Fibroblast of skin of left quadriceps (primary cell): ENCODE data around the gene OR10AD1.
A peak's percentile ranks its signal among the peaks of the same experiment; 100 is the strongest.
"Not testable (repeated sequence)": the region's sequence is repeated elsewhere in the genome, so short reads cannot be mapped to it uniquely, and the experiment has no call there.

Experiments
- DNase-seq, 2 experiments: peaks; one replicate each; pipeline ENCODE4 v3.0.0-alpha.2; 2013; ENCODE audit warnings: low read depth in 2 of 2

OR10AD1 gene, protein sequence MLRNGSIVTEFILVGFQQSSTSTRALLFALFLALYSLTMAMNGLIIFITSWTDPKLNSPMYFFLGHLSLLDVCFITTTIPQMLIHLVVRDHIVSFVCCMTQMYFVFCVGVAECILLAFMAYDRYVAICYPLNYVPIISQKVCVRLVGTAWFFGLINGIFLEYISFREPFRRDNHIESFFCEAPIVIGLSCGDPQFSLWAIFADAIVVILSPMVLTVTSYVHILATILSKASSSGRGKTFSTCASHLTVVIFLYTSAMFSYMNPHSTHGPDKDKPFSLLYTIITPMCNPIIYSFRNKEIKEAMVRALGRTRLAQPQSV

DNA sequence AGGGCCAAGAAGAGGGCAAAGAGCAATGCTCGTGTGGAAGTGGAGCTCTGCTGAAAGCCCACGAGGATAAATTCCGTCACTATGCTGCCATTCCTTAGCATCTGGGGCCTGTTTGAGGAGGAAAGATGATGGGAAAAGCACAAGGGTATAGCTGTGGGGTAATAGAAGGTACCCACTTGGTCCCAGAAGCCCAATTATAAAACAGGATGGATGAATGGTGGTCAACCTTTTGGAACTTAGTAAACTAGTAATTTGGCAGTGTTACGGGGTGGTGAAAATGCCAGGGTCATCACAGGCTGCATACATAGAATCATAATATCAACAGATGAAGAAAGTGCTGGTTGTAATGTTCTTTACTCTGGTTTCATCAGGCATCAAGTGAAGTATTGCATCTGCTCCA, at the start of gene OR10AD1:
Gene OR10AD1 (minus strand): TSS at position 101 of the 400 bp plus-strand sequence. CDS start 0 bp downstream, at position 101.
- no peak for DNase-seq

DNA sequence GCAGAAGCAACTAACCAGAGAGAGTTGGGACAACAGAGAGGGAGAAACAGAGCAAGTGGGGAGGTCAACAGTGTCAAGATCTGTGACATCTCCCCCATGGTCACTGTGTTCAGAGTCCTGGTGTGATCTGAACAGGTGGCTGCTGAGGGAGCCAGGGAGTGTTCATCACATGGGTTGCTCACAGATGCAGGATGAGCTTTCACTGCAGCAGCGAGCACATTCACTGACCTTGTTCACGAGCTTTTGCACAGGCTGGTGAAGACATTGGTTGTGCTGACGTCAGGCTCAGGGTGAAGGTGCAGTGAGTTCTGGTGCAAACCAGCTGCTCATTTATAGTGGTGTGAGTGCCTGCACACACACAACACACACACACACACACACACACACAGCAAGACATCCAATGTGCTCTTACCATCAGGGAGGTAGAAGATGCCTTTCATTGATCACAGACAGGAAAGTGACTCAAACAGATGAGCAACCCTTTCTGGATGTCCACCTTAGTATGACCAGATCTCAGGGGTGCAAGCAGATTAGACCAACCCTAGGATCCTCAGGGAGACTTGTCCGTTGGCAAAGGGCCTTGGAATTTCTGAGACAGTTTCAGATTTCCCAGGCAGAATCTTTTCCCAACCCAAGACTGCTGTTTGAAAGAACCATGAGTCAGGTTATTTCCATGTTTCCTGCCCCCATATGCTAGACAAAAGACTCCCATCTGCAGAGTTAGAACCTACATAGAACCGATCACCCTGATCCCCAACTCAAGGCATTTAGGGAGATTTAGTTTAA, 44.3 kb upstream of the OR10AD1 start:
- DNase-seq, result no peak

DNA sequence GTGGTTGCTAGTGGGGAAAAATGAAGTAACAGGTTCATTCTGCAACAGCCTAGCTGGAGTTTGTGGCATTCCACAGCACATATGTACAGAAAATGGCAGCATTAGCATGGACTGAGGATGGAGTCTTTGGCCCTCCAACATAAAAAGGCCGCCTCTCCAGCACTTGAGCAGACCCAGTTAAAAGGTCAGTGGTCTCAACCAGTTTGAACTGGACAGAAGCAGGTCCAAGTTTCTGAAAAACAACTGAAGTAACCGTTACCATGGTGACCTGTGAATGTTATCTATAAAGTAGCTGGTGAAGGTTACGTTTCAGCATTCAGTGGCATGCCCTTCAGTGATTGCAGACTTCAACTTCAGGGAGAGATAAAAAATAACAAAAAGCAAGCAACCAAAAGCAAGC, 34.1 kb upstream of the OR10AD1 start:
- DNase-seq, result no peak

DNA sequence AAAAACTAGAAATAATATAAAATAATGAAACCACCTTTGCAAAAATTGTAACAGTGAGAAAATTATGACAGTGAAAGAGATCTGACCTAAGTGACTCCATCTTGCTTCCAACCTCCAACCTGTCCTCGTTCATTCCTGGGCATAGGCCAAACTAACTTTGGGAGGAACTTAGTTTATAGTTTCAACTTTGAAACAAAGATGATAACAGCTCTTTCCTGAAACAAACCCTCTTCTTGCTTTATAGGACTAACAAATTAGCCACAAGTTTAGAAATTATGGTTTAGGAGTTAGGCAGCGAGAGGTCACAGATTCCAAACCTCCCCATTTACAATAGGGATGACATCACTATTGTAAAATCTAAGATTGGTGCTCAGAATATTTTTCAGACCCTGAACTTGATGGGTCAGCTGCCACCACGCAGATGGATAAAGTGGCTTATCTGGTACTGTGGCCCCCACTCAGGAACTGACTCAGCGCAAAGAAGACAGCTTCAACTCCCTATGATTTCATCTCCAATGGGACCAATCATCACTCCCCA, 32.8 kb upstream of the OR10AD1 start:
- no peak for DNase-seq

DNA sequence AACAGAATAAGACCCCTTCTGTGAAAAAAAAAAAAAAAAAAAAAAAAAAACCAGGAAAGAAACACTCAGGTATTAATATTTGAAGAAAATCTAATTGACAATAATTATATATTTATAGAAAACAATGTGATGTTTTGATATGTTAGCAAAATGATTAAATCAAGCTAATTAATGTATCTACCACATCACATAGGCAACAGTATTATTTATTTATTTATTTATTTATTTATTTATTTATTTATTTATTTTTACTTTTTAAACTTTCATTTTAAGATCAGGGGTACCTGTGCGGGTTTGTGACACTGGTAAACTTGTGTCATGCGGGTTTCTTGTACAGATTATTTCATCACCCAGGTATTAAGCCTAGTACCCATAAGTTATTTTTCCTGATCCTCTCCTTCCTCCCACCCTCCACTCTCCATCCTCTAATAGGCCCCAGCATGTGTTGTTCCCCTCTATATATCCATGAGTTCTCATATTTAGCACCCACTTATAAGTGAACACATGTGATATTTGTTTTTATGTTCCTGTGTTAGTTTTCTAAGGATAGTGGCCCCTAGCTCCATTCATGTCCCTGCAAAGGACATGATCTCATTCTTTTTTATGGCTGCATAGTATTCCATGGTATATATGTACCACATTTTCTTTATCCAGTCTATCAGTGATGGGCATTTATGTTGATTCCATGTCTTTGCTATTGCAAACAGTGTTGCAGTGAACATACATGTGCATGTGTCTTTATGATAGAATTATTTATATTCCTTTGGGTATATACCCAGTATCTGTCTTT, 28.3 kb upstream of the OR10AD1 start:
- not testable (repeated sequence) for DNase-seq

DNA sequence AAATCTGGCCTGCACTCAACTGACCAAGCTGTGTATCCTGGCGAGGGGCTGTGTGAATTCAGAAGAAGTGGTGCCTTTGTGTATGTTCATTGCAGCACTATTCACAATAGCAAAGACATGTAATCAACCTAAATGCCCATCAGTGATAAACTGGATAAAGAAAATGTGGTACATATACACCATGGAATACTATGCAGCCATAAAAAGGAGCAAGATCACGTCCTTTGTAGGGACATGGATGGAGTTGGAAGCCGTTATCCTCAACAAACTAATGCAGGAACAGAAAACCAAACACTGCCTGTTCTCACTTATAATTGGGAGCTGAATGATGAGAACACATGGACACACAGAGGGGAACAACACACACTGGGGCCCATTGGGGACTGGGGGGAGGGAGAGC, 21.4 kb upstream of the OR10AD1 start:
- DNase-seq, result not testable (repeated sequence)

DNA sequence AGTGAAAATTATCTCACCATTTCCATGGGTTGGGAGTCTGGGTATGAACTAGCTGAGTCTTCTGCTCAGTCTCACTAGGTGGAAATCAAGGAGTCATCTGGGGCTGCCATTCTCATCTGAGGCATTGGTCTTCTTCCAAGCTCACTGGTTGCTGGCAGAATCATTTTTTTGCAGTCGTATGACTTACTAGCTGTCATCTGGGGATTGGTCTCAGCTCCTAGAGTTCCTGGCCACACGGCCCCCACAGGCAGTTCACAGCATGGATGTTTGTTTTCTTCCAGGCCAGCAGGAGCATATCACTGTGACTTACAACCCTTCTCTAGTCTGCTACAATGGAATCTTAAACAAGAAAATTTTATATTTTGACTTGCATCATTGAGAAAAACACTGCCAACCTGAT, 18.6 kb upstream of the OR10AD1 start:
- no peak for DNase-seq

DNA sequence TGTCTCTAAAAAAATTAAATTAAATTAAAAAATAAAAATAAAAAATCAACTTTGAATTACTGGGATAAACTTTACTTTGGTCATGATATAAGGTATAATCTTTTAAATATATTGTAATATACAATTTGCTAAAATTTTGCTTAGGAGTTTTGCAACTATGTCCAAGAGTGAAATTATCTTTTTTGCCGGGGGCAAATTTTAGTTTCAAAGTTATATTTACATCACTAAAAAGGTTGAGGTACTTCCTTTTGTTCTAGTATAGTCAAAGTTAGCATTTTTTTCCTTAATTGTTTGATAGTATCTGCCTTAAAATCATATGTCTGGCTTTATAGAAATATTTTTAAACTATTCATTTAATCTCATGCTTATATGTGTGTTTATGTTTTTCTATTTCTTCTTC, 17.6 kb upstream of the OR10AD1 start:
- no peak for DNase-seq

DNA sequence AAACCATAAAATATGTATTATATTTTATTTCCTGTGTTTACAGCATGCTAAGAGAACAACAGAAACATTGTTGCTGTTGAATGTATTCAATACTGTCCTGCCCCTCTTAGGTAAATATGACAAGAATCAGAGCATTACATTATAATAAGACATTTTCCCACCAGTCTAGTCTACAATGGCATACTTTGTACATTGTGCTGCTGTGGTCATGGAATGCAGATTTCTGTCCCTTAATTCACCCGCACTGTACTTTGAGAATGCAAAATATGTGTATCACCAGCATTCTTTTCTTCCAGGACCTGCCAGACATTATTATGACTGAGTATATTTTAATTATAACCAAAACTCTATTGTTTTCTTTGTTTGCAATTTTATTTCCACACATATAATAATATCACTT, 16.5 kb upstream of the OR10AD1 start:
- no peak for DNase-seq

DNA sequence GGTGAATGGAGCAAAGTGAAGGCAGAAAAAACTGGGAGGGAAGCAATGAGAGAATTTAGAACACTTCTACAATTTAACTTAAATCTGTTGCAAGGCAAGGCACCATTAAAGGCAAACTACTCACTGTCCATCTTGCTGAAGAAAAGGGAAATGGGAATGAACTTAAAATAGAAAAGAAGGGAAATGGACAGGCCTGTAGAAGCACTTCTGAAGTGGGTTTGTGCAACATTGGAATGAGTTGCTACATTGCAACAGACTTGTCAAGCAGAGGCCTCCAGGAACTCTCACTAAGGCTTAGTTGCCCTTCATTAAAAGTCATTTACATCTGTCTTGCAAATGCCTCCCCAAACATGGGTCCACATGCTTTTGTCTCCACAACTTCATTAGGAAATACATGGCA, 13.7 kb upstream of the OR10AD1 start:
- no peak for DNase-seq

DNA sequence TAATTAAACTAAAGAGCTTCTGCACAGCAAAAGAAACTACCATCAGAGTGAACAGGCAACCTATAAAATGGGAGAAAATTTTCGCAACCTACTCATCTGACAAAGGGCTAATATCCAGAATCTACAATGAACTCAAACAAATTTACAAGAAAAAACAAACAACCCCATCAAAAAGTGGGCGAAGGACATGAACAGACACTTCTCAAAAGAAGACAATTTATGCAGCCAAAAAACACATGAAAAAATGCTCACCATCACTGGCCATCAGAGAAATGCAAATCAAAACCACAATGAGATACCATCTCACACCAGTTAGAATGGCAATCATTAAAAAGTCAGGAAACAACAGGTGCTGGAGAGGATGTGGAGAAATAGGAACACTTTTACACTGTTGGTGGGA, 6.4 kb upstream of the OR10AD1 start:
- not testable (repeated sequence) for DNase-seq

DNA sequence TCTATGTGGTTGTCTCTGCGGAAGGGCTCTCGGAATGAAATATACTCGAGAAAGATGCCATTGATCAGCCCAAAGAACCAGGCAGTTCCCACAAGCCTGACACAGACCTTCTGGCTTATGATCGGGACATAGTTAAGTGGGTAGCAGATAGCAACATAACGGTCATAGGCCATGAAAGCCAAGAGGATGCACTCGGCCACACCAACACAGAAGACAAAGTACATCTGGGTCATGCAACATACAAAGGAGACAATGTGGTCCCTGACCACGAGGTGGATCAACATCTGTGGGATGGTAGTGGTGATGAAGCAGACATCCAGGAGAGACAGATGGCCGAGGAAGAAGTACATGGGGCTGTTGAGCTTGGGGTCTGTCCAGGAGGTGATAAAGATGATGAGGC, 326 bp downstream of the OR10AD1 start:
- DNase-seq, result no peak

DNA sequence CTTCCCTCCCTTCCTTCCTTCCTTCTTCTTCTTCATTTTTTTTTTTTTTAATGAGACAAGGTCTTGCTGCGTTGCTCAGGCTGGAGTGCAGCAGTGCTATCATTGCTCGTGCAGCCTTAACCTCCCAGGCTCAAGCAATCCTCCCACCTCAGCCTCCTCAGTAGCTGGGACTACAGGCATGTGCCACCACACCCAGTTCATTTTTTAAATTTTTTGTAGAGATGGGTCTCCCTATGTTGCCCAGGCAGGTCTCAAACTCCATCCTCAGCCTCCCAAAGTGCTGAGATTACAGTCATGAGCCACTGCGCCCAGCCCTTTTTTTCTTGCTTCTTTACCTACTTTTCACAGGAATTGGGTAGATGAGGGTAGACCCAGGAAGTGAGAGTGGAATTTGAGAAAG, 1.6 kb downstream of the OR10AD1 start:
- no peak for DNase-seq

DNA sequence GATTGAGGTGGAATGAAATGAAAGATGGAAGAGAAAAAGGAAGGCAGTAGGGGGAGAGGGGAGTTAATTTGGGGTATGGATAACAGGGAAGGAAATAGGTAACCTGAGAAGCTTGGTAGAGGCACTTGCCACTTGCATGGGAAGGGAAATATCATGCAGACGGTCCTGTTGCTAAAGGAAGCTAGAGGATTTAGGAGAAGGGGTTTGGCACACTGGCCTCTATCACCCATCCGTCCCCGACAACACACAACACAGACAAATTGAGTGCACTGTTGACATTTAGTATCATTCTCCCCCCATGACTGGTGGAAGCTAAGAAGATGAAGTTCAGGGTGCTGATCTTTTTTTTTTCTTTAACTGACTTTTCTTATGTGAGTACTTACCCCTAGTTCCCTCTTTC, 2.0 kb downstream of the OR10AD1 start:
- no peak for DNase-seq

DNA sequence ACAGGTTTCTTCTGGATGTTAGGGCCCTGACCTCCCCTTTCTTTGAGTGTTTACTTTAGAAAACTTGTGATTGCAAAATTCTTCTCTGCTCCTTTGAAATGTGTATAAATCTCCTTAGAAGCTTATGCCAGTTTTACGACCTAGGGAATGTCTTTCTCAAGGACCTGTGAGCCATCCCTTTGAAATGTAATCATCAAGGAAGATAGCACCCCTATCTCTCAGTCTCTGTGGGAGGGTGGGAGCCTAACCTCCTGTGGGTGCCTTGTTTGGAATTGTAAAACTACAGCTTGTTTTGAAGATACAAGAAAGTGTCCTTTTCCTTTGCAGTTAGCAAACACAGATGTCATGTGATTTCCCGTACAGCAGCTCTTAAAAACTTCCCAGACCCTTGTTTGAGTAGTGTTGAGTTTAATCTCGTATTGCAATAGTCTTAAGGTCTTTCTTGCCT, 3.3 kb downstream of the OR10AD1 start:
- DNase-seq, result peak in 1 of 2 experiments; percentile 37

DNA sequence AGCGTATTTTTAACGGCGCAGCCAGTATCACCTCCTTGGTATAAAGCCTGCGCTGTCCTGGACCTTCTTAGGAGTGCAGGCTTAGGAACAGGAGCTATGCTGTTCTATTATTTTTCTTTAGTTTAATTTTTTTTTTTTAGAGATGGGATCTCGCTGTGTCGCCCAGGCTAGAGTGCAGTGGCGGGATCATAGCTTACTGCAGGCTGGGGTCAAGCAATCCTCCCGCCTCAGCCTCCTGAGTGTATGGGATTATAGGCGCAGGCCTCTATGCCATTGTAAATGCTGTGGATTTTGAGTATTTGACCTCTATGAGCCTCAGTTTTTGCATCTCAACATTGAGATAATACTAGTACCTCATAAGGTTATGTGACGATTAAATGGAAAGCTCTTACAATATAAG, 4.1 kb downstream of the OR10AD1 start:
- DNase-seq, result no peak

DNA sequence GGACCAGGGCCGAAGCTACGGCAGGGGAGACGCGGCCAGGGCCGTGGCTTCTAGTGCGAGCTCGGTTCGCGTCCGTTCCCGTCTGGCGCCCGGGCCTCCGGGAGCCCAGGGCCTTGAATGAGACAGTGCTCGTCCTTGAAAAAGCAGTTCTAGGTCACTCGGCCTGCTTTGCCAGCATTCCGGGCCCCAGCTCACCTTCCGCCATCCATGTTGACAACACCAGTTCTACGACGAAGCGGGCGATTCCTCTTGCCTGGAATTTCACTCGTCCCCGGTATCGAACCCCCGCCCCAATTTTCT, 4.5 kb downstream of the OR10AD1 start:
- no peak for DNase-seq

DNA sequence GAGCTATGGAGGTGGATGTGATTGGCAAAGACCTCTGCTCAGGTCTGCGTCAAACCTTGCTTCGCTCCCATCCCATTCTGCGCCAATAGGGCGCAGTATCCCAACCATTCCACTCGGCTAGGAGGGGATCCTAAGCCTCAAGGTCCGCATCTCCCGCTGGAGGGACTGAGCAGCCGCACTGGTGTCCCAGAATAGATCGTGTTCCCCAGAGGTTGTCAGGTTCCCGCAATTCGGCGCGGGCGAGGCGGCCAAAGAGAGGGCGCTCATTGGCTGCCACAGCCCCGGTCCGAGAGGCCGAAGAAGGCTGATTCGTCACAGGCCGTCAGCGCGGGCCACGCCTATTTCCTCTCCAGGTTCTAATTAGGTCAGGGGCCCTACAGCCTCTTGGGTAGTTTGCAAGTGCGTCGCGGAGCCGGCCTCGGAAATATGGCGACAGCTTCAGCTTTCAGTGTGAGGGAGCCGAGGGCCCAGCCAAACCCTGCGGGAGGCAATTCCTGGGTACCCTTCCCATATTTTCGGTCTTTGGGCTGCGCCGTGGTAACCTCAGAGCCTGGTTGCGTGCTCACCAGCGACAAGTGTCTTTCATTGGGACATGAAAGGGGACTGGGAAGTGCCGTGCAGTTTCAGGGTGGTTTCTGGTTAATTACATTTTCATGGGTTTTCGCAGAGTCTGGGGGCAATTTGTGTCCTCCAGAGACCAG, 5.0 kb downstream of the OR10AD1 start:
- peak; percentile 84 to 86 for DNase-seq

DNA sequence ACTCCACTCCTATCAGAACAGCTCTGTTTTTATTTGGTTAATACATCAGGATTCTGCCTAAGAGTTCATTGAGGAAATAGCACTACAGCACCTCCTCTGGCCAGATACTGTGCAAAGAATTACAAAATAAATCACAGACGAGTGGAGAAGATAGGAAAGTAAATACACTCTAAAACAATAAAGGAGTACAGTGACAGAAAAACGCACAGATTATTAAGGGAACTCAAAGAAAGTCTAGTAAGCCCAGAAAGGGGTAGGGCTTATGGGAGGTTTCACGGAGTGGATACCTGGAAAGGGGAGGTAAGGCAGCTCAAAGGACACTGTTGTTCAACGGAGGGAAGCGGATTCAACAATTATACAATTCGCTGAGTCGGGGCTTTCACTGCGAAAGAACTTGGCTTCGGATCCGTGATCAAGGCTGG, 5.5 kb downstream of the OR10AD1 start:
- no peak for DNase-seq

DNA sequence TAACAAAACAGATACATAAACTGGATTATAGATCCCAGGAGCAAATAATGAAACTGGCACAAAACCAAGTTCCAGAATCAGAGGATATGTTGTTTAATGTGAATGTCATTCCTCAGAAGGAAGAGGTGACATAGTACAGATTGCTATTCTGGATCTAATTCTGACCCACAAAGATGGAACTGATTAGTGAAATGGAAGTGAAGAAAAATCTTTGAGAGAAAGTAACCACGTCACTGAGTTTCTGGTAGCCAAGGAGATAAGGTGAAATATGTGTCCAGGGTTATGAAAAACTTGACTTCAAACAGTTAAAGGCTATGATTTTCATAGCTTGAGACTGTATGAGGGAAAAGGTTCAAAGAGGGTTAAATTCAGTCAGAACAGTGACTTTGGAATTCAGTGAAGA, 8.3 kb downstream of the OR10AD1 start:
- peak; percentile 54 to 55 for DNase-seq

DNA sequence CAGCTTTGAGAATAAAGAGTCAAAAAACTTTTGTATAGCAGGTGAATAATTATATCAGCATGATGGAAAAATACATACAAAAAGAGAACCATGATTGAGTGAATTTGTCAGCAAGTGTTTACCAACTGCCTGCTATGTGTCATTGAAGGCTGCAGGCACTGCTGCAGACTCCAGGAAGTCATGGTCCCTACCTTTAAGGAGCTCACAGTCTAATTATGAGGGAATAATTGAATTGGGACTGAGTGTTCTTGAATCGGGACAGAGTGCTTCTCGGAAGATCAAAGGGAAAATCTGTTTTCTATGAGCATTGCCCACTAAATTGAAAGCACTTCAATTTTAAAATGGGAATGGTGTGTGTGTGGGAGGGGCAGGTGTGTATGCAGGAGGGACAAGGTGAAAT, 9.5 kb downstream of the OR10AD1 start:
- no peak for DNase-seq

DNA sequence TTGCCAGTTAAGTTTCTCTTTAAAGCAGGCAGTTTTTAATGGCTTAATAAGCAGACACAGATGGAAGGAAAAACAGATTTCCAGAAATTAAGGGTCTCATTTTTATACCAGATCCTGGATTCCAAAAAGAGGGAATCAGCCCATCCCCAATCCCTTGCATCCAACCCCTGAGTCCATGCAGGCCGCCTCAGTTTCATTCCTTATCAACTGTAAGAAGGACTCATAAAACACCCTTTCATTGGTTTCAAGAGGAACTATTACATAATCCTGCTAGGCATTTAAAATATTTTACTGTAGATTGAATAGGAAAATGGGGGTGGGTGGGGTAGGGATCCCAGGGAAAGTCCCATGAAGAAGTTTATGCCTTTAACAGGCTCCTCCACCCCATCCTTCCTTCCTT, 10.2 kb downstream of the OR10AD1 start:
- DNase-seq, result no peak
